ENCODE results near the gene B3GALNT2. TPM values are rescaled to one million over a fixed set of nuclear protein-coding genes. Genes with fewer than 3 reads are reported as not detected.

The B3GALNT2 gene
- polyA plus RNA-seq, 3 donors: 8.9 to 11.8 (median 10.4) TPM

DNA sequence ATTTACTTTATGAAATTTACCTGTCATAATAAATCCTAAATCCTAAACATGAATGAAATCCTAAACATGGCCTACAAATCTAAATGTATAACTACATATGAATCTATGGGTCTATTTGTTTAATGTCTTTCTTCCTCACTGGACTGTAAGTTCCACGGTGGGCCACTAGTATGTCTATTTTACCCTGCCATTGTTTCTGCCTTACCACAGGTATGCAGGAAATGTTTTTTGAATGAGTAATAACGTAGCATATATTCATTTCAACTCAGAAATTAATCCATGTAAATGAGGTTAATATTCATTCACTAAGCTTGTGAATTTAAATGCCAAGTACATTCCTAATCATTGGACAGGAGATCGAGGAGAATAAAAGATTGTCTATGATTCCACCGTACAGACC, 35.3 kb downstream of the B3GALNT2 start:
- H3K27ac ChIP-seq (ENCODE audit: low read depth in 1 of 2, low read length in 2 of 2): no peak overlapping the region
- Mint-ChIP-seq H3K9me3 (peaks cover 0 to 4% (median 0%) of the 10 kb centered on the region in 7 donors), H3K4me1 (no peaks in the 10 kb centered on the region), H3K27me3 (ENCODE audit: low read depth in 3 of 3) (no peaks in the 10 kb centered on the region), H3K4me3 (no peak overlapping the region), H3K27ac (no peak overlapping the region), H3K36me3 (peaks cover 32 to 54% of the 10 kb centered on the region in 2 donors)
- H3K27me3 ChIP-seq (ENCODE audit: control insufficient read depth in 2 of 2, insufficient read depth in 2 of 2, low read length in 2 of 2): no peaks in the 10 kb centered on the region
- no peaks in the 10 kb centered on the region for H4K20me1 ChIP-seq (ENCODE audit: insufficient read depth, low read length)
- WGBS (ENCODE audit: insufficient coverage): no CpG with 5 or more reads among the region's 4 CpGs
- TF ChIP-seq, protein P1, sequence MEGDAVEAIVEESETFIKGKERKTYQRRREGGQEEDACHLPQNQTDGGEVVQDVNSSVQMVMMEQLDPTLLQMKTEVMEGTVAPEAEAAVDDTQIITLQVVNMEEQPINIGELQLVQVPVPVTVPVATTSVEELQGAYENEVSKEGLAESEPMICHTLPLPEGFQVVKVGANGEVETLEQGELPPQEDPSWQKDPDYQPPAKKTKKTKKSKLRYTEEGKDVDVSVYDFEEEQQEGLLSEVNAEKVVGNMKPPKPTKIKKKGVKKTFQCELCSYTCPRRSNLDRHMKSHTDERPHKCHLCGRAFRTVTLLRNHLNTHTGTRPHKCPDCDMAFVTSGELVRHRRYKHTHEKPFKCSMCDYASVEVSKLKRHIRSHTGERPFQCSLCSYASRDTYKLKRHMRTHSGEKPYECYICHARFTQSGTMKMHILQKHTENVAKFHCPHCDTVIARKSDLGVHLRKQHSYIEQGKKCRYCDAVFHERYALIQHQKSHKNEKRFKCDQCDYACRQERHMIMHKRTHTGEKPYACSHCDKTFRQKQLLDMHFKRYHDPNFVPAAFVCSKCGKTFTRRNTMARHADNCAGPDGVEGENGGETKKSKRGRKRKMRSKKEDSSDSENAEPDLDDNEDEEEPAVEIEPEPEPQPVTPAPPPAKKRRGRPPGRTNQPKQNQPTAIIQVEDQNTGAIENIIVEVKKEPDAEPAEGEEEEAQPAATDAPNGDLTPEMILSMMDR (IDR thresholded peaks at IDR 0.05): no peak
- no peak overlapping the region for H3K9ac ChIP-seq (ENCODE audit: insufficient read depth, low read length, poor library complexity, severe bottlenecking)
- intact Hi-C loops (cut with micrococcal nuclease): no loop called here
- peaks cover 3 to 76% of the 10 kb centered on the region in 2 donors for H3K36me3 ChIP-seq (replicated peaks in 1 of 2; ENCODE audit: control insufficient read depth in 1 of 2, insufficient read depth in 2 of 2, low read length in 2 of 2)
- no peak overlapping the region for H3K4me3 ChIP-seq (replicated peaks in 1 of 3; ENCODE audit: low read depth in 2 of 3, low read length in 3 of 3)
- no peaks in the 10 kb centered on the region for H3K79me2 ChIP-seq (ENCODE audit: insufficient read depth, low read length)
- H3K9me3 ChIP-seq (replicated peaks in 1 of 2; ENCODE audit: control insufficient read depth in 1 of 2, insufficient read depth in 1 of 2, low read length in 2 of 2): no peaks in the 10 kb centered on the region
- no peak overlapping the region for H3K4me2 ChIP-seq (replicated peaks; ENCODE audit: extremely low read depth, low read length, poor library complexity, severe bottlenecking)
- no peak for DNase-seq
- H2AFZ ChIP-seq (ENCODE audit: insufficient read depth, low read depth, low read length, poor library complexity, severe bottlenecking): no peak overlapping the region
- no peaks in the 10 kb centered on the region for H3K4me1 ChIP-seq (ENCODE audit: control insufficient read depth in 1 of 2, insufficient read depth in 2 of 2, low read length in 2 of 2)

DNA sequence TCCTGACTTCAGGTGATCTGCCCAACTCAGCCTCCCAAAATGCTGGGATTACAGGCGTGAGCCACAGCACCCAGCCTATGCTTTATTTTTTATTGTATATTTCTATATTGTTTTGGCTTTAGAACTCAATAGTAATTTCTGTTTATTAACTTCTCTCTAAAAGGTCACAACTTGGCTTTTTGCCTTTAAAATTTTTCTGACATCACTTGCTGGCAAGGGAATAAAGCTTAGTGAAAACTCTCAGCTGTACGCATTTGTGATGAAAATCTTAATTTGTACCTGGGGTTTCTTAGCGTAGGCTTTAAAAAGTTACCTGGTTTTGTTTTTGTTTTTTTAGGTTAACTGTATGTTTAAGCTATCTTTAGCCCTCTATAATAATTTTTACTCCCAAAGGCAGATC, 36.2 kb downstream of the B3GALNT2 start:
- Histone ChIP-seq H3K9me3 (replicated peaks in 1 of 2; ENCODE audit: control insufficient read depth in 1 of 2, insufficient read depth in 1 of 2, low read length in 2 of 2) (no peaks in the 10 kb centered on the region), H4K20me1 (ENCODE audit: insufficient read depth, low read length) (no peaks in the 10 kb centered on the region), H2AFZ (ENCODE audit: insufficient read depth, low read depth, low read length, poor library complexity, severe bottlenecking) (no peak overlapping the region), H3K79me2 (ENCODE audit: insufficient read depth, low read length) (no peaks in the 10 kb centered on the region), H3K4me1 (ENCODE audit: control insufficient read depth in 1 of 2, insufficient read depth in 2 of 2, low read length in 2 of 2) (no peaks in the 10 kb centered on the region), H3K4me2 (replicated peaks; ENCODE audit: extremely low read depth, low read length, poor library complexity, severe bottlenecking) (no peak overlapping the region), H3K36me3 (replicated peaks in 1 of 2; ENCODE audit: control insufficient read depth in 1 of 2, insufficient read depth in 2 of 2, low read length in 2 of 2) (peaks cover 3 to 71% of the 10 kb centered on the region in 2 donors), H3K27ac (ENCODE audit: low read depth in 1 of 2, low read length in 2 of 2) (no peak overlapping the region), H3K4me3 (replicated peaks in 1 of 3; ENCODE audit: low read depth in 2 of 3, low read length in 3 of 3) (no peak overlapping the region), H3K27me3 (ENCODE audit: control insufficient read depth in 2 of 2, insufficient read depth in 2 of 2, low read length in 2 of 2) (no peaks in the 10 kb centered on the region), H3K9ac (ENCODE audit: insufficient read depth, low read length, poor library complexity, severe bottlenecking) (no peak overlapping the region)
- Mint-ChIP-seq H3K4me3 (no peak overlapping the region), H3K9me3 (peaks cover 0 to 4% (median 0%) of the 10 kb centered on the region in 7 donors), H3K4me1 (no peaks in the 10 kb centered on the region), H3K27me3 (ENCODE audit: low read depth in 3 of 3) (no peaks in the 10 kb centered on the region), H3K27ac (no peak overlapping the region), H3K36me3 (peaks cover 31 to 52% of the 10 kb centered on the region in 2 donors)
- intact Hi-C loops (cut with micrococcal nuclease): no loop called here
- no peak for DNase-seq
- TF ChIP-seq, protein P1 (IDR thresholded peaks at IDR 0.05): no peak
- WGBS (ENCODE audit: insufficient coverage): no CpG with 5 or more reads among the region's 3 CpGs

Data from CD14-positive monocyte (primary cell).